ENCODE data around the gene CADM3. TPM values are rescaled to one million over a fixed set of nuclear protein-coding genes. Genes with fewer than 3 reads are reported as not detected.

The CADM3 gene
- total RNA-seq, 6 experiments from 2014 or later = 0.06 to 0.24 (median 0.17) TPM; not detected in 2

- no peak overlapping the region for H3K4me3 Mint-ChIP-seq
- no peaks in the 10 kb centered on the region for H3K36me3 Mint-ChIP-seq (ENCODE audit: low read depth)
- H3K4me1 Mint-ChIP-seq (ENCODE audit: low read depth) = peaks cover 50% of the 10 kb centered on the region
- no peak for DNase-seq
- peaks cover 3% of the 10 kb centered on the region for H3K27me3 Mint-ChIP-seq (ENCODE audit: insufficient read depth)
- no peaks in the 10 kb centered on the region for H3K9me3 Mint-ChIP-seq
- no peak for TF ChIP-seq CTCF (IDR thresholded peaks at IDR 0.05)
- no peak overlapping the region for H3K27ac Mint-ChIP-seq
Measured at GRCh38 chr1:159228554-159228953, 57.1 kb downstream of the CADM3 start.

- H3K9me3 Mint-ChIP-seq = no peaks in the 10 kb centered on the region
- DNase-seq = peak; percentile 29
- peak overlapping the region; percentile 75 for H3K4me3 Mint-ChIP-seq
- peaks cover 50% of the 10 kb centered on the region for H3K4me1 Mint-ChIP-seq (ENCODE audit: low read depth)
- peaks cover 3% of the 10 kb centered on the region for H3K27me3 Mint-ChIP-seq (ENCODE audit: insufficient read depth)
- peak overlapping the region; percentile 91 for H3K27ac Mint-ChIP-seq
- no peak for TF ChIP-seq CTCF (IDR thresholded peaks at IDR 0.05)
- H3K36me3 Mint-ChIP-seq (ENCODE audit: low read depth) = no peaks in the 10 kb centered on the region
Measured at GRCh38 chr1:159229260-159229885, 58.0 kb downstream of the CADM3 start.

- Mint-ChIP-seq H3K27ac (peak overlapping the region; percentile 91), H3K4me1 (ENCODE audit: low read depth) (peaks cover 50% of the 10 kb centered on the region)
- no peak for TF ChIP-seq CTCF (IDR thresholded peaks at IDR 0.05)
Measured at GRCh38 chr1:159229896-159230295, 58.5 kb downstream of the CADM3 start.

GRCh38 chr1:159239551-159240220, 68.3 kb downstream of the CADM3 start:
- H3K4me3 Mint-ChIP-seq = peak overlapping the region; percentile 2; the same call in 1 of the 2 replicates
- peaks cover 21% of the 10 kb centered on the region for H3K4me1 Mint-ChIP-seq (ENCODE audit: low read depth)
- peaks cover 8% of the 10 kb centered on the region; the same call in 1 of the 2 replicates for H3K36me3 Mint-ChIP-seq (ENCODE audit: low read depth)
- no peaks in the 10 kb centered on the region; the same call in 1 of the 2 replicates for H3K27me3 Mint-ChIP-seq (ENCODE audit: insufficient read depth)
- H3K9me3 Mint-ChIP-seq = peaks cover 4% of the 10 kb centered on the region; the same call in 1 of the 2 replicates
- no peak overlapping the region for H3K27ac Mint-ChIP-seq
- TF ChIP-seq CTCF (IDR thresholded peaks at IDR 0.05) = no peak
- DNase-seq = no peak

More at GRCh38 chr1:159229896-159230295, 58.5 kb downstream of the CADM3 start:
- no peaks in the 10 kb centered on the region for H3K36me3 Mint-ChIP-seq (ENCODE audit: low read depth)
- peak; percentile 72 for DNase-seq
- H3K9me3 Mint-ChIP-seq = no peaks in the 10 kb centered on the region
- H3K4me3 Mint-ChIP-seq = peak overlapping the region; percentile 75
- peaks cover 3% of the 10 kb centered on the region for H3K27me3 Mint-ChIP-seq (ENCODE audit: insufficient read depth)

DNA sequence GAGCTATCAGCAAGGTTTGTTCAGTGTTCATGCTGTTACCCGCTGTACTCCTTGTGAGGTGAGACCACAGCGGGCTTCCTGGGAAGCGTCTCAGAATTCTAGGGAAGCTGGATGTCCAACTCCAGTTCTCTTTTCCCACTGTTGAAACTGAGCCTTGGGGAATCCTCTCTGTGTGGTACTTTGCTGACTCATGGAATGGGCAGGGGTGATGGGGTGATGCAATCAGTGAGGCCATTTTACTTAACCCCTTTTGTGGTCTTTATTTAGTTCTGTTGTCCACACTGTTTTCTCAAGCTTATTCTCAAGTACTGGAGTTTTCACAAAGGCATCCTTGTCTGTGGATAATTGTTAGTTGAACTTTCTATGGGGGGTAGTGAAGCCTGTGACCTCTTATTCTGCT, 75.9 kb downstream of the CADM3 start:
- peaks cover 11% of the 10 kb centered on the region for H3K36me3 Mint-ChIP-seq (ENCODE audit: low read depth)
- 0 out of 2 replicates have a peak, but pooled peaks cover 2% of the 10 kb centered on the region for H3K27me3 Mint-ChIP-seq (ENCODE audit: insufficient read depth)
- no peak overlapping the region for H3K27ac Mint-ChIP-seq
- TF ChIP-seq CTCF (IDR thresholded peaks at IDR 0.05) = no peak
- no peak for DNase-seq
- peaks cover 25% of the 10 kb centered on the region for H3K9me3 Mint-ChIP-seq
- H3K4me1 Mint-ChIP-seq (ENCODE audit: low read depth) = peaks cover 11% of the 10 kb centered on the region; the same call in 1 of the 2 replicates
- no peak overlapping the region for H3K4me3 Mint-ChIP-seq
